ENCODE measurements around the gene HJV. TPM values are rescaled to one million over a fixed set of nuclear protein-coding genes. Genes with fewer than 3 reads are reported as not detected.

Gene HJV
- total RNA-seq, 2 donors from 2014 or later: 0.13 to 0.15 TPM

DNA sequence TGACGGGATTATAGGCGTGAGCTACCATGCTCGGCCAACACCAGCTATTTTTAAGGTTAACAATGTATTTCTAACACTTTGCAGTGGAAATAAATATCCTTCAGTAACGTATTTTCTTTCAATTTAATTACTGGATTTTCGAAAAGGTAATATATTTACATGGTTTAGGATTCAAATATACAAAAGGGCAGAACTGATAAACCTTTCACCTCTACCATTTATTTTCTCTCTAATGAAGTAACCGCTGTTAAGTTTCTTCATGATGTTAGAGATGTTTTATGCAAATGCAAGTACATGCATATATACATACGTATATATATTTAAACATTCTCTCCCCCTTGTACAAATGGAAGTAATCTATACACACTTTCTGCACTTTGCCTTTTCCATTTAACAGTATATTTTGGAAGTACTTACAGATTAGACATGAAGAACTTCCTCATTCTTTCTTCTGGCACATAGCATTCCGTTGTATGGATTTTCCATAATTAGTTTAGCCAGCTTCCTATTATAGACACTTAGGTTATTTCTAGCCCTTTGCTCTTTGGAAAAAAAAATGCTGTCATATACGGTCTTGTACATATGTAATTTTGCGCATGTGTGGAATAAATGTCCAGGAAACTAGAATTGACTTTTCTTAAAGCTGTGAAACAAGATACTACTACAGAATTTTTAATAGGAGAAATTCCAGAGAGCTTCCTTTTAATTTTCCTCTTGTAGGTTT lies 14.9 kb upstream of the HJV start:
- 25 to 28% methylated on average over 3 to 7 of the region's 10 CpGs for WGBS, 2 experiments (ENCODE audit: insufficient coverage in 1 of 2, insufficient read length in 1 of 2)
- peak overlapping the region; percentile 67 for H3K9ac ChIP-seq (ENCODE audit: extremely low read depth, low read length, poor library complexity, severe bottlenecking)
- peak overlapping the region; percentile 86 for H3K4me3 ChIP-seq (ENCODE audit: low read length)
- no peaks in the 10 kb centered on the region for H3K9me3 ChIP-seq (ENCODE audit: control insufficient read depth, low read length)
- H3K27me3 ChIP-seq (ENCODE audit: control insufficient read depth, insufficient read depth, low read length, poor library complexity, severe bottlenecking): no peaks in the 10 kb centered on the region
- H3K27ac ChIP-seq (ENCODE audit: low read depth, low read length): no peak overlapping the region
- H3K27me3 Mint-ChIP-seq (ENCODE audit: insufficient read depth): no peaks in the 10 kb centered on the region
- no peaks in the 10 kb centered on the region for H3K36me3 ChIP-seq (ENCODE audit: control insufficient read depth, insufficient read depth, low read length)
- peaks cover 6% of the 10 kb centered on the region for H3K4me1 Mint-ChIP-seq
- H3K9me3 Mint-ChIP-seq: no peaks in the 10 kb centered on the region
- H3K4me1 ChIP-seq (ENCODE audit: control insufficient read depth, insufficient read depth, low read length): no peaks in the 10 kb centered on the region
- peak overlapping the region; percentile 96 for H3K4me3 Mint-ChIP-seq
- H3K36me3 Mint-ChIP-seq (ENCODE audit: low read depth): no peaks in the 10 kb centered on the region
- no peak for TF ChIP-seq CTCF (conservative IDR thresholded peaks at IDR 0.05)
- DNase-seq: no peak
- no peak overlapping the region for H3K27ac Mint-ChIP-seq

- Mint-ChIP-seq H3K27ac (peak overlapping the region; percentile 28), H3K4me1 (peaks cover 6% of the 10 kb centered on the region), H3K9me3 (no peaks in the 10 kb centered on the region), H3K36me3 (ENCODE audit: low read depth) (no peaks in the 10 kb centered on the region), H3K27me3 (ENCODE audit: insufficient read depth) (peaks cover 2% of the 10 kb centered on the region), H3K4me3 (peak overlapping the region; percentile 96)
- no peak for TF ChIP-seq CTCF (conservative IDR thresholded peaks at IDR 0.05)
- peak; percentile 57 for DNase-seq
- 55 to 61% methylated on average over 5 to 6 of the region's 6 CpGs for WGBS, 2 experiments (ENCODE audit: insufficient coverage in 1 of 2, insufficient read length in 1 of 2)
- Histone ChIP-seq H3K27me3 (ENCODE audit: control insufficient read depth, insufficient read depth, low read length, poor library complexity, severe bottlenecking) (no peaks in the 10 kb centered on the region), H3K27ac (ENCODE audit: low read depth, low read length) (no peak overlapping the region), H3K9me3 (ENCODE audit: control insufficient read depth, low read length) (no peaks in the 10 kb centered on the region), H3K4me1 (ENCODE audit: control insufficient read depth, insufficient read depth, low read length) (no peaks in the 10 kb centered on the region), H3K9ac (ENCODE audit: extremely low read depth, low read length, poor library complexity, severe bottlenecking) (no peak overlapping the region), H3K4me3 (ENCODE audit: low read length) (peak overlapping the region; percentile 86), H3K36me3 (ENCODE audit: control insufficient read depth, insufficient read depth, low read length) (no peaks in the 10 kb centered on the region)
Measured at GRCh38 chr1:146035048-146035423, 13.5 kb upstream of the HJV start.

DNA sequence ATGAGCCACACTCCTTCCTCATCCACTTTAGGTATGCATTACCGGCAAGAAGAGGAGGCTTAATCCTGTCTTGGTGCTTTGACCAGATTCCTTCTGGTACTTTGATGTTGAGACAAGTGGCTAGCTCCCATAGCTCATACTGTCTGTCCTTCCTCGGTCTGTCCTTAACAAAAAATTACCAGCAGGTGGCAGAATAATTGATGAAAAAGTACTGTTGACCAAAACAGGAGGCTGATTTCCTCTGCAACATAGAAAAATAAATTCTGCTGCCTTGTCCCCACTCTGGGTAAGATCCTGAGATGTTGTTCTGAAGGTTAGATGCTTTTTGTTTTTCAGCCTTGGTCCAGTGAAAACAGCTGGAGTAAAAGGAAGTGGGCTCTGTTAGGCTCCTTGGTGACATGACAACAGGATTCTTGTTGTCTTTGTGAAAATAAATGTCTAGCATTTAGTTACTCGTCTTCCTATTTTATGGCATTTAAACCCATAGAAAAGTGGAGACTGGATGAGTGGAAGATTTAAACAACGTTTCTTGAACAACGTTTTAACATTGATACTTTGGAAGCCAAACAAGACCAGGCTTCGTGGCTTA lies 11.2 kb upstream of the HJV start:
- WGBS, 2 experiments (ENCODE audit: insufficient coverage in 1 of 2, insufficient read length in 1 of 2): 69 to 72% methylated on average over 5 to 6 of the region's 6 CpGs
- no peak for DNase-seq
- no peak overlapping the region for H3K27ac ChIP-seq (ENCODE audit: low read depth, low read length)

More for the DNA sequence above, 11.2 kb upstream of the HJV start:
- H3K4me3 Mint-ChIP-seq: no peak overlapping the region
- Histone ChIP-seq H3K27me3 (ENCODE audit: control insufficient read depth, insufficient read depth, low read length, poor library complexity, severe bottlenecking) (no peaks in the 10 kb centered on the region), H3K4me1 (ENCODE audit: control insufficient read depth, insufficient read depth, low read length) (no peaks in the 10 kb centered on the region), H3K9me3 (ENCODE audit: control insufficient read depth, low read length) (no peaks in the 10 kb centered on the region), H3K9ac (ENCODE audit: extremely low read depth, low read length, poor library complexity, severe bottlenecking) (no peak overlapping the region), H3K36me3 (ENCODE audit: control insufficient read depth, insufficient read depth, low read length) (no peaks in the 10 kb centered on the region), H3K4me3 (ENCODE audit: low read length) (no peak overlapping the region)
- H3K27ac Mint-ChIP-seq: no peak overlapping the region
- peaks cover 6% of the 10 kb centered on the region for H3K4me1 Mint-ChIP-seq
- peak; percentile 64 for TF ChIP-seq CTCF (conservative IDR thresholded peaks at IDR 0.05)
- no peaks in the 10 kb centered on the region for H3K36me3 Mint-ChIP-seq (ENCODE audit: low read depth)
- peaks cover 3% of the 10 kb centered on the region for H3K27me3 Mint-ChIP-seq (ENCODE audit: insufficient read depth)
- peaks cover 2% of the 10 kb centered on the region for H3K9me3 Mint-ChIP-seq

All from endodermal cell (in vitro differentiated cells).